ENCODE measurements around the gene MAVS. TPM values are rescaled to one million over a fixed set of nuclear protein-coding genes. Genes with fewer than 3 reads are reported as not detected.

MAVS gene
- total RNA-seq, 1 experiment from 2014 or later: 31.7 TPM

- H3K4me1 Mint-ChIP-seq (ENCODE audit: insufficient read depth, unreplicated experiment): peaks cover 38% of the 10 kb centered on the region
- POLR2A ChIA-PET: interaction anchor here (1.0 kb wide), 1 partner anchor 22 kb away, joined by 7 read pairs; the partner anchor contains the start of gene AP5S1
- intact Hi-C loops (cut with micrococcal nuclease): no loop called here
- no TSS peak for BruUV-seq (replicated peaks)
- H3K36me3 Mint-ChIP-seq (ENCODE audit: insufficient read depth, unreplicated experiment): peaks cover 63% of the 10 kb centered on the region
- H3K4me3 Mint-ChIP-seq (ENCODE audit: unreplicated experiment): peak overlapping the region; percentile 97
- CTCF ChIA-PET: interaction anchor here (0.6 to 3.3 kb wide), 2 partner anchors 21 to 46 kb away, joined by 3 to 25 read pairs; partner anchors contain the start of gene AP5S1
- H3K27ac Mint-ChIP-seq (ENCODE audit: low read depth, unreplicated experiment): peak overlapping the region; percentile 94
- H3K9me3 Mint-ChIP-seq (ENCODE audit: unreplicated experiment): no peaks in the 10 kb centered on the region
- no peaks in the 10 kb centered on the region for H3K27me3 Mint-ChIP-seq (ENCODE audit: insufficient read depth, unreplicated experiment)
- TF ChIP-seq CTCF (IDR thresholded peaks at IDR 0.05; ENCODE audit: unreplicated experiment): no peak
- no peak for DNase-seq (ENCODE audit: unreplicated experiment)
Measured at GRCh38 chr20:3798373-3798768, 48.3 kb upstream of the MAVS start.

DNA sequence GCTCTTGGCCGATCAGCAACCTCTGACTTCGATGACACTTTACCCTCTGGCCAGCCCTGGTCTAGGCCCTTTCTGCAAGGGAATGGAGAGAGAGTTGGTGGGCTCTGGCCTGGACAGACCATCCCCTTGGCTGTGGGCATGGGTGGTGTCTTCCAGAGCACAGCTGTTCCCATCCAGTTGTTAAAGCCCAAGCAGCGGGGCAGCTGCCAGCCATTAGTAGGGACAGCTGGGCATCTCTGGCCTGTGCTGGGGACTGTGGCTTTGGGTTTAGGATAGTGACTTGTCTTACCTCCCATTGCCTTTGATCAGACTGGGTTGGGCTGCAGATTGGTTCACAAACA is 47.8 kb upstream of the MAVS start:
- ChIA-PET CTCF (interaction anchor here (1.0 to 3.3 kb wide), 2 partner anchors 11 to 20 kb away, joined by 3 to 25 read pairs; partner anchors contain the start of gene AP5S1), POLR2A (no interaction called here)
- intact Hi-C loops (cut with micrococcal nuclease): no loop called here
- Mint-ChIP-seq H3K4me1 (ENCODE audit: insufficient read depth, unreplicated experiment) (peaks cover 43% of the 10 kb centered on the region), H3K9me3 (ENCODE audit: unreplicated experiment) (no peaks in the 10 kb centered on the region), H3K27ac (ENCODE audit: low read depth, unreplicated experiment) (no peak overlapping the region), H3K36me3 (ENCODE audit: insufficient read depth, unreplicated experiment) (peaks cover 68% of the 10 kb centered on the region), H3K4me3 (ENCODE audit: unreplicated experiment) (peak overlapping the region; percentile 97), H3K27me3 (ENCODE audit: insufficient read depth, unreplicated experiment) (no peaks in the 10 kb centered on the region)
- DNase-seq (ENCODE audit: unreplicated experiment): no peak
- TF ChIP-seq CTCF (IDR thresholded peaks at IDR 0.05; ENCODE audit: unreplicated experiment): no peak
- BruUV-seq (replicated peaks): no TSS peak

- POLR2A ChIA-PET: interaction anchor here (0.5 to 2.5 kb wide), 6 partner anchors 20 to 392 kb away, joined by 3 to 10 read pairs (median 3); partner anchors contain the start of gene AP5S1
- BruUV-seq (replicated peaks): no TSS peak
- no peak for TF ChIP-seq CTCF (IDR thresholded peaks at IDR 0.05; ENCODE audit: unreplicated experiment)
- Mint-ChIP-seq H3K4me1 (ENCODE audit: insufficient read depth, unreplicated experiment) (peaks cover 54% of the 10 kb centered on the region), H3K4me3 (ENCODE audit: unreplicated experiment) (no peak overlapping the region), H3K27ac (ENCODE audit: low read depth, unreplicated experiment) (no peak overlapping the region), H3K27me3 (ENCODE audit: insufficient read depth, unreplicated experiment) (no peaks in the 10 kb centered on the region), H3K36me3 (ENCODE audit: insufficient read depth, unreplicated experiment) (peaks cover 80% of the 10 kb centered on the region), H3K9me3 (ENCODE audit: unreplicated experiment) (no peaks in the 10 kb centered on the region)
- DNase-seq (ENCODE audit: unreplicated experiment): no peak
- intact Hi-C loops (cut with micrococcal nuclease): no loop called here
- CTCF ChIA-PET: interaction anchor here (0.8 to 3.3 kb wide), 6 partner anchors 11 to 19 kb away, joined by 3 to 25 read pairs (median 5); partner anchors contain the start of gene AP5S1
Measured at GRCh38 chr20:3800256-3800877, 46.3 kb upstream of the MAVS start.

- BruUV-seq (replicated peaks): no TSS peak
- DNase-seq (ENCODE audit: unreplicated experiment): no peak
- no peak for TF ChIP-seq CTCF (IDR thresholded peaks at IDR 0.05; ENCODE audit: unreplicated experiment)
- H3K27ac Mint-ChIP-seq (ENCODE audit: low read depth, unreplicated experiment): no peak overlapping the region
- H3K9me3 Mint-ChIP-seq (ENCODE audit: unreplicated experiment): no peaks in the 10 kb centered on the region
- ChIA-PET POLR2A (interaction anchor here (0.6 to 2.5 kb wide), 4 partner anchors 20 to 393 kb away, joined by 3 to 10 read pairs (median 4); partner anchors contain the start of gene AP5S1), CTCF (interaction anchor here (0.8 to 3.3 kb wide), 5 partner anchors 10 to 19 kb away, joined by 3 to 25 read pairs (median 5); partner anchors contain the start of gene AP5S1)
- H3K36me3 Mint-ChIP-seq (ENCODE audit: insufficient read depth, unreplicated experiment): peaks cover 80% of the 10 kb centered on the region
- H3K4me3 Mint-ChIP-seq (ENCODE audit: unreplicated experiment): no peak overlapping the region
- peaks cover 59% of the 10 kb centered on the region for H3K4me1 Mint-ChIP-seq (ENCODE audit: insufficient read depth, unreplicated experiment)
- H3K27me3 Mint-ChIP-seq (ENCODE audit: insufficient read depth, unreplicated experiment): no peaks in the 10 kb centered on the region
- intact Hi-C loops (cut with micrococcal nuclease): no loop called here
Measured at GRCh38 chr20:3800878-3801260, 45.8 kb upstream of the MAVS start.
